Stimulated activated CD4-positive, alpha-beta T cell treated with anti-CD3 and anti-CD28 coated beads, TNF-alpha, amount 100 ng/mL, for 1 hour (primary cell): ENCODE results near the gene MAP2K2.
"Not testable (repeated sequence)": the region's sequence is repeated elsewhere in the genome, so short reads cannot be mapped to it uniquely, and the experiment has no call there.

Experiments
- DNase-seq, 3 donors: peaks; one replicate each; pipeline ENCODE4 v3.0.0-alpha.2; 2020; ENCODE audit warnings: low read depth in 3 of 3, low spot score in 1 of 3

MAP2K2 gene

DNA sequence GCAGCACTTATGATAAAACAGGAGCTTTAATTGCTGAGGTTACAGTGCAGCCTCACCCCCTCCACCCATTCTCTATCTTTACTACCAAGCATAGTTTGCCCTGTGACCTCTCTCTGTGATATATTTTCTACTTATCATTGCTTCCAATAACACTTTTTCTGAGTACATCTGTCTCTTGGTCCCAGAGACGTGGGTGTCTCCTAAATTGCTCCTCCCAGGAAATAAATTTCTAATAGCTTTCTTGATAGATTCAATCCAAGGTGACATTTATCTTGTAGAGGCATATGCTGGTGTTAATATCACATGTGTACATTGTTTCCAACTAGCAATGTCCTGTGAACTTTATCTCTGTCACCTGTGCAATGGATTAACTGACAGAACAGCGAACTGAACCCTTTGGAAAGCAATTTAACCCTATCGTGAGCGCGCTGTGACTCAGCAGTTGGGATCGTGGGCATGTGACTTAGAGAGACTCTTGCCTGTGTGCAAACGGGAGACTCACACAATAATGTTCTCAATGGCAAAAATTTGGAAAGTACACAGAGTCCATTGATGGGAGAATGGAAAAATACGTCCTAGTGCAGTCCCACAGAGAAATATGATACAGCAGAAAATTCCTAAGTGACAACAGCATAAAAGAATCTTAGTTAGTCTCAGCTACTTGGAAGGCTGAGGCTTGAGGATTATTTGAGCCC is 7.0 kb upstream of the MAP2K2 start:
- DNase-seq = no peak

DNA sequence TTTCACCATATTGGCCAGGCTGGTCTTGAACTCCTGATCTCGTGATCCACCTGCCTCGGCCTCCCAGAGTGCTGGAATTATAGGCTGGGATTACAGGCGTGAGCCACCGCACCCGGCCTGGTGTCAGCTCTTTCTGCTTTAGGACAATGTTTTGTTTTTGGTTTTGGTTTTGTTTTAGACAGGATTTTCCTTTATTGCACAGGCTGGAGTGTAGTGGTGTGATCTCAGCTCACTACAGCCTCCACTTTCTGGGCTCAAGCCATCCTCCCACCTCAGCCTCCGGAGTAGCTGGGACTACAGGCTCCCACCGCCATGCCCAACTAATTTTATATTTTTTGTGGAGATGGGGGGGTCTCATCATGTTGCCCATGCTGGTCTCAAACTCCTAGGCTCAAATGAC is 5.1 kb upstream of the MAP2K2 start:
- DNase-seq = not testable (repeated sequence)

DNA sequence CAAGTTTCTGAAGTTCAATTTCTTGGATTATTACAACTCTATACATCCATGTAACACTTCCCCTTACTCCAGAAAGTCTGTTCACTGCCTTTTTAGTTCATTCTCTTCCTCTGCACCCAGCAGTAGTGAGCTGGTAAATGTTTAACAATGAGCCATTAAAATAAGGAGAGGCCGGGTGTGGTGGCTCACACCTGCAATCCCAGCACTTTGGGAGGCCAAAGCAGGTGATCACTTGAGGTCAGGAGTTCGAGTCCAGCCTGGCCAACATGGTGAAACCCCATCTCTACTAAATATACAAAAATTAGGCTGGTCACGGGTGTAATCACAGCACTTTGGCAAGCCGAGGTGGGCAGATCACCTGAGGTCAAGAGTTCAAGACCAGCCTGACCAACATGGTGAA is 3.4 kb upstream of the MAP2K2 start:
- DNase-seq = not testable (repeated sequence)

DNA sequence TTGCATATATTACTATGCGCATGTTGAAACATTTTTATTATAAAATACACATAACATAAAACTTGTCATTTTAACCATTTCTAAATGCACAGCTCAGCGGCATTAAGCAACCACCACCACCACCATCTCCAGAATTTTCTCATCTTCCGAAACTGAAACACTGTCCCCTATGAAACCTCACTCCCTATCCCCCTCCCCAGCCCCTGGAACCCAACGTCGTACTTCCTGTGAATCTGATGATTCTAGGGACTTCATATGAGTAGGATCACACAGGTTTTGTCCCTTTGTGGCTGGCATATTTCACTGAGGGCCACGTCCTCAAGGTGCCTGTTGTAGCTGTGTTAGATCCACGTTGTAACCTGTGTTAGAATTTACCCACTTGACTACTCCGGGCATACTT is 716 bp upstream of the MAP2K2 start:
- no peak for DNase-seq

DNA sequence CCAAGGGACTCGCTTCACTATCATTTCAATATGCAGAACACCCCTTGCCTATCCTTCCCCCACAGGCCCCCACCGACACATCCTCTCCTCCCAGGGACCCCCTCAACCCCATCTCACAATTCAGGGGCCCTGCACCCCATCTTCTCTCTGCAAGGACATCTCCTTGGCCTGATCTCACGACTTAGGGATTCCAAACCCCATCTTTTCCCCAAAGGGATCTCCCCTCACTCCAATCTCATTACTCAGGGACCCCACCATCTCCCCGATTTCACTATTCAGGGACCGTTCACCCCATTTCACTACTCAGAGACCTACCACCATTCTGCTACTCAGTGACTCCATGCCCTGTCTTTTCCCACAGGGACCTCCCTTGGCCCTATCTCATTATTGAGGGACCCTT is 1.4 kb downstream of the MAP2K2 start:
- DNase-seq = no peak

DNA sequence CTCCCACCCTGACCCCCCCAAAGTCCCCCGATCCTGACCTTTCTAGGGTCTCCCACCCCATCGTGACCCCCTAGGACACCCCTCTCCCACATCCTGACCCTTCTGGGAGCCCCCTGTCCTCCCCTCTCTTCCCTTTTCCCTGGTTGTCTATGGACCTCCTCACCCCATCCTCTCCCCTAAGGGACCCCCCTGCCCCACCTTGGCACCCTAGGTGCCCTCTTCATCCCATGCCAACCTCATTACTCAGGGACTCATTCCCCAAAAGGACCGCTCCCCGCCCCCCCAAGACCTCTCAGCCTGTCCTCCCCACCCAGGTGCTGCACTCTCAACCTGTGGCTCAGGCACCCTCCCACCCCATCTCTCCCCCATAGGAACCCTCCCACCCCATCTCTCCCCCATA is 2.1 kb downstream of the MAP2K2 start:
- no peak for DNase-seq

DNA sequence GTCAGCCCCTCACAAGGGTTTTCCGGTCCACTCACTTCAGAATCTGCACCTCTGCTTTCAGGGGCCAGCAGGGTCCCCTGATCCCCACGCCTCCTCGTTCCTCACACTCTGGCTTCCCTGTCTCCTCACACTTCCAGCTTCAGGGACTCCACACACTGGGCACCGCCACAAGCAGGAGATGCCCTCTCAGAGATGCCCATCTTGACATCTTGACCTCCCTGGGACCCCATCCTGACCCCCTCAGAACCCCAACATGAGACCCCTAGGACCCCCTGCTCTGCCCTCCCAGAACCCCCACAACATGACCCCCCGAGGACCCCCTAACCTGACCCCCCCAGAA is 2.7 kb downstream of the MAP2K2 start:
- DNase-seq = no peak

DNA sequence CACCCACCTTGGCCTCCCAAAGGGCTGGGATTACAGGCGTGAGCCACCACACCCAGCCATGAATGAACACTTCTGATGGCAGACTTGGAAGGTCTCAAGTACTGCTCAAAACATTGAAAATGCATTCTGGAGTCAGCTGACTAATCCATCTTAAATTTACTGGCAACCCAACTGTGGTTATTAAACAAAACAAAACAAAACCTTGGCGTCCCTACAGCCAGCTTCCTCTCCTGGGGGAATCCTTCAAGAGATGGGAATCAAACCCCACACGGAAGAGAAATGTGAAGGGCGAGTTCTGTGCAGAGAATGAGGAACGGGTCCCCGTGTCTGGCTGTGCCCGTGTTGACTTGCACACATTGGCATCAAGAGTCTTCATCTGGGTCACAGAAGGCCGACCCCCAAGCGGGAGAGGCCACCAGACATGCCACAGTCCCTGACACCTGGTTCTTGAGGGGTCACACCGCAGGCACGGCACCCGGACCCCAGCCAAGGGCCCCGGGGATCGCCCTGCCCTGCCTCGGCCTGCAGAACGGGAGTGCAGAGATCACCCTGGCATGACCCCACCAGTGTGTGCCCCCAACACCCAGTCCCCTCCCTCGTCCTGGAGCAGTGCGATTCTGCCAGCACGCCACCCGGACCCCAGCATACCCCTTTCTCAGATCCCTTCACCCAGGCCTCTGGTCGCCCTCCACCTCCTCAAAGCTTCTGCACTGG is 3.2 kb downstream of the MAP2K2 start:
- DNase-seq = no peak

DNA sequence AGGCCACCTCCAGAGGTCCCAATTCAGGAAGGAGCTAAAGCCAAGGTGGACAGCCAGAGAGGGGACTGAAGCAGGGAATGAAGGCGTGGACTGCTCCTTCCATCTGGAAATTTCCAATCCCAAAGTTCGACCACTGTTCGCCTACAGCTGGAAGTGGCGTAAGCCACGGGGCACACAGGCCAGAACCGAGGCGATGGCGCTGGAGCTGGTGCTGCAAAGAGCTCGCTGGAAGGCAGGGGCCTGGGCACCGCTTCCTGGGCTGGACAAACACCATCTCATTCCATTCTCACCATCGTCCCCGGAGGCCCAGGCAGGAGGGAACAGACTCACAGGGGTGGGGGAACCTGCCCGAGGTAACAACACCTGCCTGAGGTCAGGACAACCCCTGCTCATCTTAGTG is 4.2 kb downstream of the MAP2K2 start:
- DNase-seq = no peak

DNA sequence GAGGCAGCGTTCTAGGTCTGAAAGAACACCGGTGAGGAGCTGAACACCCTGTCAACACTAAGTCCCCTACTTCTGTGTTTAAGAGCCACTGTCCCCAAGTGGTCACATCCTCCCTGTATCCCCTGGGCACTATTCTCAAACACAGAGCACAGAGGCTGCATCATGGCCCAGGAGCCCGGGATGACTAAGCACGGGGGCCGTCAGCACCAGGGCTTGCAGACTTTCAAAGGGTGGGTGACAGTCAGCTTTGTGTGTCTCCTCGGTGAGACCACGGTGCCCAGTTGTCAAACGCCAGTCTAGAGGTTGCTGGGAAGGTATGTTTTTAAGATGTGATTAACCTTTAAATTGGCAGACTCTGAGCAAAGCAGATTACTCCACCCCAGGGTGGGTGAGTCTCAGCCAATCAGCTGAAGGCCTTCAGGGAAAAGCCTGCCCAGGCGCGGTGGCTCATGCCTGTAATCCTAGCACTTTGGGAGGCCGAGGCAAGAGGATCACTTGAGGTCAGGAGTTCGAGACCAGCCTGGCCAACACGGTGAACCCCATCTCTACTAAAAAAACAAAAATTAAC is 8.0 kb downstream of the MAP2K2 start:
- no peak for DNase-seq

DNA sequence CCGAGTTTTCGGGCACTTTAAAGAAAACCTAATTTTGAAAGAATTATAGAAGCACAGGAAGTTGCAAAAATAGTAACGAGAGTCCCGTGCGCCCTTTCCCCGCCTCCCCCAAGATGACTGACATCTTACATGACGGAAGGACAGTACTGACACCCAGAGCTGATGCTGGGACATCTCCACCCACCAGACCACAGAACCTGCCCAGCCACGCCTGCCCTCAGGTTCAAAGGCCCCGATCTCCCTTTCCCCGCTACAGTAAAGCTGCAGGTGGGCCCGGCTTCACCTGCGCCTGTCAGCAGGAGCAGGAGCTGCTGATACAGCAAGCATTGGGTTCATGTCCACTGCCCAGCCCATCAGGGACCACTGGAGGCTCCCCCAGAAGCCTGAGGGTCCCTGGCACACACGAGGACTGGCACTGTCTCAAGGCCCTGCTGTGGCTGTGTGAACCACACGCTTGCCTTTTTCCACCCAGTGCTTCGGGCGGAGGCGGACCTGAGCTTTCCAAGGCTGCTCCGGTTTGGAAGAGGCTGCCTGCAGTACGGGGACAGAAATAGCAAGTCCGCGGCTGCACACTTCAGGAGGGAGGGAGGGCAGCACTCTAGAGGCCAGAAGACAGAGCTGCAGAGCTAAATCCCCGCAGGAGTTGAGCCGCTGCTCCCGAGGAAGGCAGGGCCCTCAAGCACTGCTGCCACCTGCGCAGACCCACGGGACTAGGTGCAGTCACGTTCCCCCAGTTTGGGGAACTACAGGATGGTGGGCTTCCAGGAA is 8.7 kb downstream of the MAP2K2 start:
- DNase-seq = peak in 2 of 3 donors; percentile 24 to 29

DNA sequence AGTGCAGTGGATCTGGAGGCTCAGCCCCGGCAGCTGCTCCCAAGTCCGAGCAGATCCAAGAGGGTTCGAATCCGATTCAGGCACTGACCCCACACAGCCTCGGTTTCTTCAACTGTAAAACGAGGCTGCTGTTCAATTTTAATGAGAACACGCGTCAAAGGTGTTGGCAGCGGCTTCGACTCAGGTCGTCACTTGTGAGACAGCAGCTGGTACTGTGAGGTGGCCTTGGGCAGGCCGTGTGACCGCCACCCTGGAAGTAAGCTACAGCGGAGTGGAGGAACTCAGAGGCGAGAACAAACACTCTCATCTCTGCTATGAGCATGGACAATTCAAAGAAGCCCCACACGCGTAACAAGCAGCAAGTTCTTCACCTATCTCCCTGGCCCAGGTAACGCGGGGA is 9.7 kb downstream of the MAP2K2 start:
- no peak for DNase-seq

DNA sequence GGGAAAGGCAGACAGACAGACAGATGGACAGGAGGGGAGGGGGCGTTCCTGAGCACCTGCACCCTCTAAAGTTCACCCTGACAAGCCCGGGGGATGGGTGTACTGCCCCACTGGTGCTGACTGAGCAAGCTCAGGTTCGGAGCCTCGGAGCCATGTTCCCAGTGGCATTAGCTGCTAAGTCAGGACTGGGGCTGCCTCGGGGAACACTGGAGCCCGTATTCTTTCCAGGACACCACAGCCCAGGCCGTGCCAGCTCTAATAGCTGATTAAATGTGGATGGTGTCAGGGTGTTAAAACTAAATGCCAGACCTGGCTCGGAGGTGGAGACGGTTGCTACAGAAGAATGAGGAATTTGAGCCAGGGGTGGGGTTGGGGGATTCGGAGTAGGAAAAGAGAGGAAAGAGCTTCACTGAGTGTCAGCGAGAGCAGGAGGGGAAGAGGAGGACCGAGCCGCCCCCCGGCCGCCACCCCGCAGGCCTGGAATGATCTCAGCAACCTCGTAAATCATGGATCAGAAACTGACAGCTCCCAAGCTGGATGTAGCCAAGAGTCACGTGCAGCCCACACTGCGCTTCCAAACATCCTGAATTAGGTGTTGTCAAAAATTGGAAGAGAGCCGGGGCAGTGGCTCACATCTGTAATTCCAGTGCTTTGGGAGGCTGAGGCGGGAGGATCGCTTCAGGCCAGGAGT is 10.4 kb downstream of the MAP2K2 start:
- no peak for DNase-seq

DNA sequence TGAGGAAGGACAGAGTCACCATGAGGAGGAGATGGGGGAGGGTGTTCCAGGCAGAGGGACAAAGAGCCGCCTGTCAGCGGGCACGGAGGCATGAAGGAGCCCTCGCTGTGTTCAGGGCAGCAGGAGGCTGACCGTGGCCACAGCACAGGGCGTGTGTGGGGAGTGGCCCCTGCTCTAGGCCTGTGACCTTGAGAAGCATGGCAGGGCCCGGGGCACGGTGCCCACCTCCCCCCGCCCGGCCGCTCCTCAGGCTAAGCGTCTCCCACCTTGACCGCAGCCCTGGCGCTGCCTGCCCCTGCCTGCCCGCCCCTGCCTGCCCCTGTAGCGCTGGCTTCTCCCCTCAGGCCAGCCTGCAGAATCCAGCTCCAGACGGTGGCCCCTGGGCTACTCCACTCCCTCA is 11.6 kb downstream of the MAP2K2 start:
- no peak for DNase-seq

DNA sequence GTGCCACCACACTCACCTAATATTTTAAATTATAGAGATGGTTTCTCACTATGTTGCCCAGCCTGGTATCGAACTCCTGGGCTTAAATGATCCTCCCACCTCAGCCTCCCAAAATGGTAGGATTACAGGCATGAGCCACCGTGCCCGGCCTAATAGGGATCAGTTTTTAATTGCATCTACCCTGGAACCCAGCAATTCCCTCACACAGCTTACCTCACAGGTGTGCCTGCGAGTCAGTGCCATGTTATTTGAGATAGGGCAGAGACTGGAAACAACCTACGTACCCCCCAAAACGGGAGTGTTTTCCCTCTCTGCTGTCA is 14.3 kb downstream of the MAP2K2 start:
- no peak for DNase-seq

DNA sequence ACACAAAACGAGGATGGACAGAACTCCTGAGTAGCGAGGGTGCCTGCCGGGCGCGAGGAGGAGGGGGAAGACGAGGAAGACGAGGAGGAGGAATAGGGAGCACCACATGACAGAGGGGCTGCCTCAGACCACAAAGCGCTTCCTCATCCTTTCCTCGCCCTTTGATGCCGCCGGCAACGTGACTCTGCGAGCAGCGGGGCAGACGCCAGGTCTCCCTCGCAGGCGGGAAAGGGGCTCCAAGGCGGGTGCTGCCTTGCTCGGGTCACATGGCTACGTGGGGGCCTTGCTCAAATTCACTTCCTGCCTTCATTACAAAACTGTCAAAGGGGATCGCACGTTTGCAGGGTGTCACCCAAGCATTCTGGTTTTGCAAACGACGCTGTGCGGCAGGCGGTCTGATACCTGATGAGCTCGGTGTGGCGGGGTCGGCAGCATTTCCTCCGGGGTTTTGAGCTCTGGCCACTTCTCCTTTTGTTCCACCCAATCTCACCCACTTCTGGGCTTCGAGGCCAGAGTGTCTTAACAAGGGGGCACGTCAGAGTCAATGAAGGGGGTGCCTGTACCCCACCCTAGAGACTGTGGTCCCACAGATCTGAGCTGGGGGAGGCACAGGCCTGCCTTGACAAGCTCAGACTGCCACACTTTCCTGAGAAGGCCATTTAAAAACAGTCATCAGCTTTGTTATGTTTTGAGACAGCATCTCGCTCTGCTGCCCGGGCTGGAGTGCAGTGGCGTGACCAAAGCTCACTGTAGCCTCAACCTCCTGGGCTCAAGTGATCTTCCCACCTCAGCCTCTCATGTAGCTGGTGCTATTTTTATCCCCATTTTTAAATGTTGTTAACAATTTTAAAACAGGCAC is 14.9 kb downstream of the MAP2K2 start:
- DNase-seq = peak in 2 of 3 donors; percentile 46 to 49

DNA sequence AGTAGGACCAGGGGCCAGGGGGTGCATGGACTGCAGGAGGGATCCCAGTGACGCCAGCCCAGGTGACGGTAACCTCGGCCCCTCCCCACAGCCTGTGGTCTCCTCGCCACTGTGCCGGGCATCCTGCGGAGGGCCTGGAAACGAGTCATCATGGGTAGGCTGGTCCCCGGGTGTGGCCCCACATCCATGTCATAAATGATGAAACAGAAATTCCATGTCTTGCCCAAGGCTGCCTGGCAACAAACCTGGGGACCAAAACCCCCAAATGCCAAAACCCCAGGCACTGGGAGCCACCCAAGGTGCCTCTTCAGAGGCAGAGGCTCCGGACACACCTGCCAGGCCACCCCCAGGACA is 20.9 kb downstream of the MAP2K2 start:
- DNase-seq = no peak

DNA sequence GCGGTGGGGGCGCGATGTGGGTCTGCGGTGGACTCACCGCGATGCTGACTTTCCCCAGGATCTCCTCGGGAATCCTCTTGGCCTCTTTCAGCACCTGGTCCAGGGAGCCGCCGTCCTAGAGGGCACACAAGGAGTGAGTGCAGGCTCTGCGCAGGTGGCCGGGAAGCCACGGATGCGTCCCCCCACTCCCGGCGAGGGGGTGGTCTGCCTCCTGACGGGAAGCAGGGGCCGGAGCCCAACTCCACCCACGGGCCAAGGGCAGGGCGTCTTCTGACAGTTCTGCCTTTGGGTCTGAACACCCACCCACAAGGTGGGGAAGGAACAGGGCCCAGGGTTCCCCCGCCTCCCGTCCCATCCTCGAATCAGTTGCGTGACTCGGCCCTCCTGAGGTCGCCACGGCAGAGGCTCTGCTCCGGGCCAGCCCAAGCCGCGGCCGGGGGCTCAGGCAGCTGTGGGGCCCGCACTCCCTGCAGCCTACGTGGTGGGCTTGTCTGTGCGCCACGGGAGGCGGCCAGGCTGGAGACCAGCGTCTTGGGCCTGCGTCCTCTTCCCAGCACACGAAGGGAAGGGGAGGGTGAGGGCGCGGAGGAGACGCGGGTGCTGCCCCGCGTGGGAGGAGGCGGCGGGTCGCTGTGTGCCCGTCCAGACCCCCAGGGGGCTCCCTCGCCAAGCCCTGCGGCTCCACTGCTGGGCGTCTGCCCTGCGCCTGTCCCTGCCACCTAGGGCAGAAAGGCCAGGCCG is 21.4 kb downstream of the MAP2K2 start:
- DNase-seq = no peak

DNA sequence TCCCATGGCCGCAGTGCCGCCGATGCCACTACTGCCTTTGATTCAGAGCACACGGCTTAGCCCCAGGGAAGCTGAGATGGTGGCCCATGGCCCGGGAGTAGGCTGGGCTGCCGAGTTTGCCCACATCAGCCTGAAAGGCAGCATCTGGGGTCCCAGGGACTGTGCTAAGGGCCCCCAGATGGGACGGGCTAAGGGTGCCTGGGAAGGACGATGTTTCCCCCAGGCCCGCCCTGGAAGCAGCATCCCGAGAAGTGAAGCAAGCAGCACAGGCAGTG is 22.5 kb downstream of the MAP2K2 start:
- no peak for DNase-seq
